Measurements from ENCODE around the gene C18orf54. TPM values are rescaled to one million over a fixed set of nuclear protein-coding genes. Genes with fewer than 3 reads are reported as not detected.
"Not testable (repeated sequence)": the region's sequence is repeated elsewhere in the genome, so short reads cannot be mapped to it uniquely, and the experiment has no call there.

The C18orf54 gene
- 4.2 and 14.3 TPM in 2 replicates for total RNA-seq (2014; rRNA removed; shearing (Covaris generic); ENCODE audit: low replicate concordance)

DNA sequence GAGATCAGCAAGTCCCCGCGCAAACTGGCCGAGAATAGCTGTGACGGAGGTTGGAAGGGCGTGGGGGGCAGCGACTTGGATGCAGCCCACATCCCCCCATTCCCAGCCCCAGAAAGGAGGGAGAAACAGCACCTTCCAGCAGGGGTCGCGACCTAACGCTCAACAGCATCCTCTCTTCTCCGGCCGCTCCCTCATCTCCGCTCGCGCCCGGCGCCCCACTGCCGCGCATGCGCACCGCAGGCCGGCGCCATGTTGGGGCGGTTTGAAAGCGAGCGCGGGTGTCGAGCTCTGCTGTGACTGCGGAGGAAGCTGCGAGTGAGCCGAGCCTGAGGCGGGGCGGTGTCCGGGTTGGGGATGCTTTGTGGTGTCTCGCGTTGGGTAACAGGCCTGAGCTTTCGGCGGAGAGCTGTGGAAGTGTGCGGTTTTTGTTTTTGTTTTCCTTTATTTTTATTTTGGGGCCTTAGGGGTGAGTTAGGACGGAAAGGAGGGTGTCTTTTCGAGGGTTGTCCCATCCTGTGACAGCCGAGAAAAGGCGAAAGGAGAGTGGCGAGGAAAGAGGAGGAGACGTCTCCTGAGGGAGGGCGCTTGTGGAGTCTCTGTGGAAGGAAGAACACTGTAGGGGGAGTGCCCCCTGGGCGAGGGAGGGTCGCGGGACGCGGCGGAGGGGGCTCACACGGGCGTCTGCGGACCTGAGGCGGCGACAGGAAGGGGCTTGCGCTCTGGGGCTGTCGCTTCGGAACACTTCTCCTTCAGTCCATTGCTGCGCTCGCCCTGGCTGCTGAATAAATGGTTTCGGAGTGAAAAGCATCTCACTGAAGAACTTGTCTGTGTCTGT, at the start of gene C18orf54, which contains the start of gene STARD6:
Gene C18orf54 (plus strand): TSS at position 247 of the 835 bp plus-strand sequence. CDS start 2,667 bp downstream, outside the sequence.
Gene STARD6 (minus strand): TSS at position 199 of the 835 bp plus-strand sequence. CDS start 3,285 bp downstream, outside the sequence.
- Histone ChIP-seq H3K9ac (ENCODE audit: low read length) (peak within 1 kb of the TSS; percentile 86), H3K36me3 (ENCODE audit: insufficient read depth, low read length) (peaks cover 21% of the 10 kb centered on the region; the same call in 1 of the 2 replicates), H3K9me3 (ENCODE audit: low read length) (no peaks in the 10 kb centered on the region), H3K4me1 (ENCODE audit: low read length) (peaks cover 22% of the 10 kb centered on the region), H3K4me2 (ENCODE audit: low read depth, low read length, poor library complexity, severe bottlenecking) (peak within 1 kb of the TSS; percentile 75), H3K79me2 (ENCODE audit: low read length) (peaks cover 41% of the 10 kb centered on the region), H3K27me3 (ENCODE audit: low read length) (no peaks in the 10 kb centered on the region), H2AFZ (ENCODE audit: low read length) (peak within 1 kb of the TSS; percentile 88), H3K9me2 (replicated peaks; ENCODE audit: insufficient read depth, low read length) (no peaks in the 10 kb centered on the region), H3K4me3 (ENCODE audit: low read length) (peak within 1 kb of the TSS; percentile 83), H3K27ac (ENCODE audit: low read length) (peak within 1 kb of the TSS; percentile 76), H4K20me1 (ENCODE audit: insufficient read depth, low read depth, low read length) (no peaks in the 10 kb centered on the region)
- peak; percentile 97 for DNase-seq

DNA sequence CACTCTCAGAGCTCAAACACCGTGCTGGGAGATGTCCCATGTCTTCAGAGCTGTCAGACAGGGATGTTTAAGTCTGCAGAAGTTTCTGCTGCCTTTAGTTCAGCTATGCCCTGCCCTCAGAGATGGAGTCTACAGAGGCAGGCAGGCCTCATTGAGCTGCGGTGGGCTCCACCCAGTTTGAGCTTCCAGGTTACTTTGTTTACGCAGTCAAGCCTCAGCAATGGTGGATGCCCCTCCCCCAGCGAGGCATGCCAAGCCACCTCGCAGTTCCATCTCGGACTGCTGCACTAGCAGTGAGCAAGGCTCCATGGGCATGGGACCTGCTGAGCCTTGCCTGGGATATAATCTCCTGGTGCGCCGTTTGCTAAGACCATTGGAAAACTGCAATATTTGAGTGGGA, 48.1 kb upstream of the C18orf54 start:
- not testable (repeated sequence) for H3K27me3 ChIP-seq (ENCODE audit: low read length); H2AFZ ChIP-seq (ENCODE audit: low read length); H3K4me1 ChIP-seq (ENCODE audit: low read length); H4K20me1 ChIP-seq (ENCODE audit: insufficient read depth, low read depth, low read length); H3K36me3 ChIP-seq (ENCODE audit: insufficient read depth, low read length); DNase-seq; H3K79me2 ChIP-seq (ENCODE audit: low read length); H3K27ac ChIP-seq (ENCODE audit: low read length); H3K9ac ChIP-seq (ENCODE audit: low read length); H3K4me3 ChIP-seq (ENCODE audit: low read length); H3K4me2 ChIP-seq (ENCODE audit: low read depth, low read length, poor library complexity, severe bottlenecking); H3K9me2 ChIP-seq (replicated peaks; ENCODE audit: insufficient read depth, low read length); H3K9me3 ChIP-seq (ENCODE audit: low read length)

DNA sequence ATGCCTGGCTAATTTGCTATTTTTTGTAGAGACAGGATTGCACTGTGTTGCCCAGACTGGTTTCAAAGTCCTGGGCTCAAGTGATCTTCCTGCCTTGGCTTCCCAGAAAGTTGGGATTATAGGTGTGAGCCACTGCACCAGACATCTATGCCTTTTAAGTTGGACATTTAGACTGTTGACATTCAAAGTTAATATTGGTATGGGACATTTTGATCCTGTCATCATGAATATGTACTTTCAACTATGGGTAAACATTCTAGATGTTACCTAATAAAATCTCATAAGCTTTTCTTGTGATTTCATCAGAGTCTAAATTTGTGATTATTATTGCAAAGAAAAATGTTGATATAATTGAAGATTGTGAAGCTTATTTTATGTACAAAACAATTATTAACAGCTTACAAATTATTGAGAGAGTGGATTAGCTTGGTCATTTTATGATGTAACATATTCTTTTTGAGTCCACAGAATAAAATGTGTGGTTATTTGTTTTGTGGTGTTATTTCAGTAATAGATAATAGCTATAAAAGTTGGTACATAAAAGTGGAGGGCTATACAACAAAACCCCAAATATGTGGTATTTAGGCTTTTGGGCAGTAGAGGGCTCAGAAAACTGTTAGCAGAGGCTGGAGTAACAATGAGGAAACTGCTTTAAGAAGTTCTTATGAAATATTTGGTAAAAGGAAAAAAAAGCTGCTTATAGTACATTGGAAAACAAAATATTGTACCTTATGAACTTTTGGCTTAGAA, 41.5 kb upstream of the C18orf54 start:
- no peaks in the 10 kb centered on the region for H3K9me2 ChIP-seq (replicated peaks; ENCODE audit: insufficient read depth, low read length)
- DNase-seq, result no peak
- H3K9ac ChIP-seq (ENCODE audit: low read length), result no peak overlapping the region
- no peak overlapping the region for H3K4me2 ChIP-seq (ENCODE audit: low read depth, low read length, poor library complexity, severe bottlenecking)
- no peaks in the 10 kb centered on the region for H3K9me3 ChIP-seq (ENCODE audit: low read length)
- H3K79me2 ChIP-seq (ENCODE audit: low read length), result no peaks in the 10 kb centered on the region
- no peaks in the 10 kb centered on the region for H3K4me1 ChIP-seq (ENCODE audit: low read length)
- H2AFZ ChIP-seq (ENCODE audit: low read length), result no peak overlapping the region
- H4K20me1 ChIP-seq (ENCODE audit: insufficient read depth, low read depth, low read length), result no peaks in the 10 kb centered on the region
- 0 out of 2 replicates have a peak, but pooled peaks cover 2% of the 10 kb centered on the region for H3K27me3 ChIP-seq (ENCODE audit: low read length)
- H3K36me3 ChIP-seq (ENCODE audit: insufficient read depth, low read length), result no peaks in the 10 kb centered on the region
- no peak overlapping the region for H3K4me3 ChIP-seq (ENCODE audit: low read length)
- no peak overlapping the region for H3K27ac ChIP-seq (ENCODE audit: low read length)

DNA sequence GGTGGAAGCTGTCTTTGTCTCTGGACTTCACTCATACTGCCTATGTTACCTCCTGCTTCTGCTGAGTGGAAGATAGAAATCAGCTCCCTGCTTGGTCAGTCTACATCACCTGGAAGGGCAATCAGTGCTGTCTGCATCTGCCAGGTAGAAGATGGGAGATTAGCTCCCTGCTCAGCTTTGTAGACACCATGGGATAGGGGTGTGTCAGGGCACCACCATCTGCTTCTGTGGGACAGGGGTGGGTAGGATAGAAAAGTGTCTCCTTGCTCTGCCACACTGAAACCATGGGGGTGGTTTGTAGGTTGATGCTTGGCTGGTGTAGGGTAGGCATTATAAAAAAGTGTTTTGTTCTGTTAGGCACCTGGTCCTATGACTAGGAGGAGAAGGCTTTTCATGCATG, 34.1 kb upstream of the C18orf54 start:
- H3K27me3 ChIP-seq (ENCODE audit: low read length), result 0 out of 2 replicates have a peak, but pooled peaks cover 2% of the 10 kb centered on the region
- H3K9ac ChIP-seq (ENCODE audit: low read length), result no peak overlapping the region
- H3K4me3 ChIP-seq (ENCODE audit: low read length), result no peak overlapping the region
- no peaks in the 10 kb centered on the region for H3K9me3 ChIP-seq (ENCODE audit: low read length)
- no peaks in the 10 kb centered on the region for H3K4me1 ChIP-seq (ENCODE audit: low read length)
- DNase-seq, result no peak
- no peak overlapping the region for H2AFZ ChIP-seq (ENCODE audit: low read length)
- H3K27ac ChIP-seq (ENCODE audit: low read length), result no peak overlapping the region
- H3K9me2 ChIP-seq (replicated peaks; ENCODE audit: insufficient read depth, low read length), result no peaks in the 10 kb centered on the region
- no peaks in the 10 kb centered on the region for H3K79me2 ChIP-seq (ENCODE audit: low read length)
- no peak overlapping the region for H3K4me2 ChIP-seq (ENCODE audit: low read depth, low read length, poor library complexity, severe bottlenecking)
- no peaks in the 10 kb centered on the region for H3K36me3 ChIP-seq (ENCODE audit: insufficient read depth, low read length)
- H4K20me1 ChIP-seq (ENCODE audit: insufficient read depth, low read depth, low read length), result no peaks in the 10 kb centered on the region

DNA sequence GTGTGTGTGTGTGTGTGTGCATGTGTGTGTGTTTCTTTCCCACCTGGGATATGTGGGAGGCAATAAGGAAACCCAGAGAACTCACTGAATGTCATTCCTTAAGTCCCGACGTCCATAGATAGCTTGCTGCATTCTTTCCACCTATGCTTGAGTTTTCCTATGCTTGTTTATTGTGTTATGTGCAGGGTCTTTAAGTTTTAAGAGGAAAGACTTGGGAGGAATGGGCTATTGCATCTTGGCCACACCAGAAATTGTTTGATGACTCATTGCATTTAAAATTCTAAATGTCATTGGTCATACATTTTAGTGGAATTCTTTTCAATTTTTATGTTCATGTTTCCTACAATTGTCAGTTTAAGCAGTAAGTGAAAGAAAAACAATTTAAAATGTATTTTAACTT, 33.7 kb upstream of the C18orf54 start:
- Histone ChIP-seq H3K4me3 (ENCODE audit: low read length) (no peak overlapping the region), H3K4me1 (ENCODE audit: low read length) (no peaks in the 10 kb centered on the region), H3K27ac (ENCODE audit: low read length) (no peak overlapping the region), H3K79me2 (ENCODE audit: low read length) (no peaks in the 10 kb centered on the region), H3K9ac (ENCODE audit: low read length) (no peak overlapping the region), H3K36me3 (ENCODE audit: insufficient read depth, low read length) (no peaks in the 10 kb centered on the region), H3K9me2 (replicated peaks; ENCODE audit: insufficient read depth, low read length) (no peaks in the 10 kb centered on the region), H3K9me3 (ENCODE audit: low read length) (no peaks in the 10 kb centered on the region), H3K4me2 (ENCODE audit: low read depth, low read length, poor library complexity, severe bottlenecking) (no peak overlapping the region), H3K27me3 (ENCODE audit: low read length) (0 out of 2 replicates have a peak, but pooled peaks cover 1% of the 10 kb centered on the region), H4K20me1 (ENCODE audit: insufficient read depth, low read depth, low read length) (no peaks in the 10 kb centered on the region), H2AFZ (ENCODE audit: low read length) (no peak overlapping the region)
- no peak for DNase-seq

DNA sequence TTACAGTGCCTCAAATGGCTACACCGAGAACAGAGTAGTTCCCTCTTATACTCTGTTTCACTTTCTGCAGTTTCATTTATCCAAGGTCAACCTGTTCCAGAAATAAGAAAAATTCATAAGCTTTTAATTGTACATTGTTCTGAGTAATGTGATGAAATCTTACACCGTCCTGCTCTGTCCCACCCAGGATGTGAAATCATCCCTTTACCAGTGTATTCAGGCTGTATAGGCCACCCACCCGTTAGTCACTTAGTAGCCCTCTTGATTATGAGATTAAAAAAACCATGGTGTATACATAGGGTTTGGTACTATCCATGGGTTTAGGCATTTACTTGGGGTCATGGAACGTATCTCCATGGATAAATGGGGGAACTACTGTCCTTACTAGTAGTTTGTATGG, 29.9 kb upstream of the C18orf54 start:
- no peaks in the 10 kb centered on the region for H3K9me3 ChIP-seq (ENCODE audit: low read length)
- H3K9ac ChIP-seq (ENCODE audit: low read length), result no peak overlapping the region
- no peaks in the 10 kb centered on the region for H3K36me3 ChIP-seq (ENCODE audit: insufficient read depth, low read length)
- no peak overlapping the region for H3K4me2 ChIP-seq (ENCODE audit: low read depth, low read length, poor library complexity, severe bottlenecking)
- no peak for DNase-seq
- no peaks in the 10 kb centered on the region for H3K9me2 ChIP-seq (replicated peaks; ENCODE audit: insufficient read depth, low read length)
- H3K27me3 ChIP-seq (ENCODE audit: low read length), result no peaks in the 10 kb centered on the region
- no peaks in the 10 kb centered on the region for H3K79me2 ChIP-seq (ENCODE audit: low read length)
- H2AFZ ChIP-seq (ENCODE audit: low read length), result no peak overlapping the region; the same call in 1 of the 2 replicates
- H3K4me3 ChIP-seq (ENCODE audit: low read length), result no peak overlapping the region
- peaks cover 4% of the 10 kb centered on the region; the same call in 1 of the 2 replicates for H3K4me1 ChIP-seq (ENCODE audit: low read length)
- H3K27ac ChIP-seq (ENCODE audit: low read length), result no peak overlapping the region
- H4K20me1 ChIP-seq (ENCODE audit: insufficient read depth, low read depth, low read length), result no peaks in the 10 kb centered on the region

DNA sequence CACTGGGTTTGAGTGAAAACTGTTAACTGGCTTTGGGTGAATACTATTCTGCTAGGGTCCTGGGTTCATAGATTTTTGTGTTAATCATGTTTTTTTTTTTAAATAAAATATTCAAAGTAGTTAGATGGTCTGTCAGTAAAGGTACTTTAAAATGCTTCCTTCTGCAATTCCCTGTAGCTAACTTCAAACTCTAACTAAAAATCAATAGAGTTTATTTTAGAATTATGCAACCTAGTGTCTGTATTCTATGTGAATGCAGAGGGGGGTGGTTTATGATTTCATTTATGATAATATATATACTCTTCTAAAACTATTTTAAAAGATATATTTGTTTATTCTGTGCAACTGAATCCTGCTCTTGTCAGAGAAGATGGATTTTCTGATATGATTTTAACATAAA, 27.9 kb upstream of the C18orf54 start:
- H3K36me3 ChIP-seq (ENCODE audit: insufficient read depth, low read length), result no peaks in the 10 kb centered on the region
- no peak overlapping the region for H3K4me3 ChIP-seq (ENCODE audit: low read length)
- no peaks in the 10 kb centered on the region for H4K20me1 ChIP-seq (ENCODE audit: insufficient read depth, low read depth, low read length)
- H3K27ac ChIP-seq (ENCODE audit: low read length), result no peak overlapping the region
- no peaks in the 10 kb centered on the region for H3K27me3 ChIP-seq (ENCODE audit: low read length)
- H3K9me2 ChIP-seq (replicated peaks; ENCODE audit: insufficient read depth, low read length), result no peaks in the 10 kb centered on the region
- no peaks in the 10 kb centered on the region for H3K9me3 ChIP-seq (ENCODE audit: low read length)
- H3K79me2 ChIP-seq (ENCODE audit: low read length), result no peaks in the 10 kb centered on the region
- H3K4me1 ChIP-seq (ENCODE audit: low read length), result peaks cover 4% of the 10 kb centered on the region; the same call in 1 of the 2 replicates
- no peak for DNase-seq
- no peak overlapping the region for H3K4me2 ChIP-seq (ENCODE audit: low read depth, low read length, poor library complexity, severe bottlenecking)
- H3K9ac ChIP-seq (ENCODE audit: low read length), result no peak overlapping the region
- no peak overlapping the region for H2AFZ ChIP-seq (ENCODE audit: low read length)
